Measurements from ENCODE around the gene SPSB4.
A peak's percentile ranks its signal among the peaks of the same experiment; 100 is the strongest.
"Not testable (repeated sequence)": the region's sequence is repeated elsewhere in the genome, so short reads cannot be mapped to it uniquely, and the experiment has no call there.

SPSB4 gene

GRCh38 chr3:141114179-141114745, 63.1 kb downstream of the SPSB4 start:
- Histone ChIP-seq H3K4me1 (ENCODE audit: low read depth, poor library complexity, severe bottlenecking) (no peaks in the 10 kb centered on the region), H4K20me1 (ENCODE audit: insufficient read depth) (no peaks in the 10 kb centered on the region), H3K27ac (no peak overlapping the region), H3K4me2 (no peak overlapping the region), H3K79me2 (ENCODE audit: insufficient read depth, low read depth) (no peaks in the 10 kb centered on the region), H2AFZ (ENCODE audit: low read depth) (no peak overlapping the region), H3K36me3 (ENCODE audit: insufficient read depth) (no peaks in the 10 kb centered on the region), H3K27me3 (ENCODE audit: insufficient read depth, low read depth) (no peaks in the 10 kb centered on the region), H3K4me3 (IDR thresholded peaks at IDR 0.05; ENCODE audit: insufficient read depth, low read depth, low read length) (no peak overlapping the region), H3K9ac (no peak overlapping the region)
- no peak for TF ChIP-seq CTCF (conservative IDR thresholded peaks at IDR 0.05; ENCODE audit: low read depth, low read length)

- H2AFZ ChIP-seq (ENCODE audit: low read depth): no peak overlapping the region
- no peaks in the 10 kb centered on the region for H3K27me3 ChIP-seq (ENCODE audit: insufficient read depth, low read depth)
- H3K79me2 ChIP-seq (ENCODE audit: insufficient read depth, low read depth): no peaks in the 10 kb centered on the region
- TF ChIP-seq CTCF (conservative IDR thresholded peaks at IDR 0.05; ENCODE audit: low read depth, low read length): 0 out of 2 replicates have a peak, but pooled peaks have one; percentile 31
- no peaks in the 10 kb centered on the region for H3K36me3 ChIP-seq (ENCODE audit: insufficient read depth)
- no peaks in the 10 kb centered on the region for H3K4me1 ChIP-seq (ENCODE audit: low read depth, poor library complexity, severe bottlenecking)
- no peaks in the 10 kb centered on the region for H4K20me1 ChIP-seq (ENCODE audit: insufficient read depth)
- H3K9ac ChIP-seq: no peak overlapping the region
- no peak overlapping the region for H3K4me3 ChIP-seq (IDR thresholded peaks at IDR 0.05; ENCODE audit: insufficient read depth, low read depth, low read length)
- no peak overlapping the region for H3K27ac ChIP-seq
- no peak overlapping the region for H3K4me2 ChIP-seq
These were observed 63.8 kb downstream of the SPSB4 start for GRCh38 chr3:141114816-141115460.

GRCh38 chr3:141115789-141116541, 64.8 kb downstream of the SPSB4 start:
- H3K4me2 ChIP-seq: no peak overlapping the region
- no peaks in the 10 kb centered on the region for H3K4me1 ChIP-seq (ENCODE audit: low read depth, poor library complexity, severe bottlenecking)
- no peak overlapping the region for H3K4me3 ChIP-seq (IDR thresholded peaks at IDR 0.05; ENCODE audit: insufficient read depth, low read depth, low read length)
- H3K9ac ChIP-seq: no peak overlapping the region
- TF ChIP-seq CTCF (conservative IDR thresholded peaks at IDR 0.05; ENCODE audit: low read depth, low read length): no peak
- no peak overlapping the region for H3K27ac ChIP-seq
- H3K27me3 ChIP-seq (ENCODE audit: insufficient read depth, low read depth): no peaks in the 10 kb centered on the region
- H3K36me3 ChIP-seq (ENCODE audit: insufficient read depth): no peaks in the 10 kb centered on the region
- no peaks in the 10 kb centered on the region for H4K20me1 ChIP-seq (ENCODE audit: insufficient read depth)
- no peak overlapping the region for H2AFZ ChIP-seq (ENCODE audit: low read depth)
- no peaks in the 10 kb centered on the region for H3K79me2 ChIP-seq (ENCODE audit: insufficient read depth, low read depth)

GRCh38 chr3:141116721-141117120, 65.6 kb downstream of the SPSB4 start:
- Histone ChIP-seq H3K27ac (no peak overlapping the region), H3K36me3 (ENCODE audit: insufficient read depth) (no peaks in the 10 kb centered on the region), H3K4me3 (IDR thresholded peaks at IDR 0.05; ENCODE audit: insufficient read depth, low read depth, low read length) (no peak overlapping the region), H3K4me1 (ENCODE audit: low read depth, poor library complexity, severe bottlenecking) (no peaks in the 10 kb centered on the region), H3K79me2 (ENCODE audit: insufficient read depth, low read depth) (no peaks in the 10 kb centered on the region), H3K27me3 (ENCODE audit: insufficient read depth, low read depth) (no peaks in the 10 kb centered on the region), H4K20me1 (ENCODE audit: insufficient read depth) (no peaks in the 10 kb centered on the region), H3K9ac (no peak overlapping the region), H3K4me2 (no peak overlapping the region), H2AFZ (ENCODE audit: low read depth) (no peak overlapping the region)
- TF ChIP-seq CTCF (conservative IDR thresholded peaks at IDR 0.05; ENCODE audit: low read depth, low read length): no peak

GRCh38 chr3:141117982-141118381, 66.8 kb downstream of the SPSB4 start:
- not testable (repeated sequence) for H3K27me3 ChIP-seq (ENCODE audit: insufficient read depth, low read depth); H3K79me2 ChIP-seq (ENCODE audit: insufficient read depth, low read depth); H3K4me3 ChIP-seq (IDR thresholded peaks at IDR 0.05; ENCODE audit: insufficient read depth, low read depth, low read length); H3K4me1 ChIP-seq (ENCODE audit: low read depth, poor library complexity, severe bottlenecking); H3K27ac ChIP-seq; H2AFZ ChIP-seq (ENCODE audit: low read depth); H3K9ac ChIP-seq; H4K20me1 ChIP-seq (ENCODE audit: insufficient read depth); H3K36me3 ChIP-seq (ENCODE audit: insufficient read depth); H3K4me2 ChIP-seq
